GM12891 (cell line): ENCODE data around the gene AGMO.

Experiments
- PAX5 ChIP-seq: IDR thresholded peaks from 2 replicates; pipeline ENCODE4 v1.6.1; 2011; ENCODE audit warnings: low read length, moderate library complexity, mild to moderate bottlenecking; ENCODE audit not compliant: insufficient read depth, severe bottlenecking
- POLR2A ChIP-seq: IDR thresholded peaks from 2 replicates; pipeline ENCODE4 v1.6.1; 2011; ENCODE audit warnings: low read depth, low read length, control low read depth
- POLR2AphosphoS5 ChIP-seq: IDR thresholded peaks from 2 replicates; pipeline ENCODE4 v1.6.1; 2011; ENCODE audit warnings: low read depth, low read length, control low read depth
- POU2F2 ChIP-seq: IDR thresholded peaks from 2 replicates; pipeline ENCODE4 v1.6.1; 2011; ENCODE audit warnings: low read depth, mild to moderate bottlenecking, control low read depth, low read length, moderate library complexity
- SPI1 ChIP-seq: IDR thresholded peaks from 2 replicates; pipeline ENCODE4 v1.6.1; 2011; ENCODE audit warnings: low read depth, low read length, control low read depth
- TAF1 ChIP-seq: IDR thresholded peaks from 2 replicates; pipeline ENCODE4 v1.6.1; 2011; ENCODE audit warnings: low read depth, low read length, control low read depth

- TF ChIP-seq TAF1, result no peak
- no peak for TF ChIP-seq POLR2A
- no peak for TF ChIP-seq POLR2AphosphoS5
- TF ChIP-seq PAX5, result no peak
- no peak for TF ChIP-seq SPI1
- no peak for TF ChIP-seq POU2F2
These were observed 21.0 kb upstream of the AGMO start for GRCh38 chr7:15582773-15583172.
